Suprapubic skin (tissue), 4 donors: ENCODE results near the gene TNFAIP2.

ENCODE experiments used
- CTCF ChIP-seq, 2 donors: fragments of 200-600 bp in 1 of 2; fragments of 450-650 bp in 1 of 2; sonication (generic) in 1 of 2; IDR thresholded peaks; one replicate each; pipeline ENCODE4 v1.5.1; 2016 to 2019; ENCODE audit warnings: antibody characterized with exemption in 2 of 2, mild to moderate bottlenecking in 1 of 2, moderate library complexity in 1 of 2
- POLR2A ChIP-seq, 2 donors: fragments of 450-650 bp; IDR thresholded peaks; one replicate each; pipeline ENCODE4 v1.6.1; 2017; ENCODE audit warnings: antibody characterized with exemption in 2 of 2, mild to moderate bottlenecking in 2 of 2, moderate library complexity in 2 of 2
- POLR2AphosphoS5 ChIP-seq, 3 donors: sonication (generic); formaldehyde crosslinking; IDR thresholded peaks; one replicate each; pipeline ENCODE4 v1.6.1; 2017; ENCODE audit warnings: antibody characterized with exemption in 3 of 3

GRCh38 chr14:103160321-103161053, 37.2 kb downstream of the TNFAIP2 start:
- TF ChIP-seq CTCF (IDR thresholded peaks at IDR 0.05) (no peak), POLR2A (IDR thresholded peaks at IDR 0.05) (no peak), POLR2AphosphoS5 (IDR thresholded peaks at IDR 0.05) (no peak)
